Astrocyte (in vitro differentiated cells and primary cell): Measurements from ENCODE around the gene ACP6. TPM values are rescaled to one million over a fixed set of nuclear protein-coding genes. Genes with fewer than 3 reads are reported as not detected.

Source experiments
- DNase-seq: peaks from one replicate; pipeline ENCODE4 v3.0.0-alpha.2; 2010; ENCODE audit warnings: low read depth
- FAIRE-seq: peaks from 2 replicates; lab custom pipeline; 2011; peaks lifted over from hg19 to GRCh38; lab: Jason Lieb, UNC
- H2AFZ ChIP-seq: 2 replicates; pipeline ENCODE4 v1.6.0; 2012; ENCODE audit warnings: low read depth, low read length, inconsistent platforms
- H3K27ac ChIP-seq: 2 replicates; pipeline ENCODE4 v1.5.1; 2011; ENCODE audit warnings: low read depth, low read length, inconsistent platforms
- H3K27me3 ChIP-seq: 2 replicates; pipeline ENCODE4 v1.6.0; 2011; ENCODE audit warnings: low read length, inconsistent platforms; ENCODE audit not compliant: insufficient read depth
- H3K36me3 ChIP-seq: 2 replicates; pipeline ENCODE4 v1.5.1; 2011; ENCODE audit warnings: low read length, inconsistent platforms; ENCODE audit not compliant: insufficient read depth
- H3K4me1 ChIP-seq: 2 replicates; pipeline ENCODE4 v1.5.1; 2011; ENCODE audit warnings: low read length, inconsistent platforms; ENCODE audit not compliant: insufficient read depth
- H3K4me2 ChIP-seq: 2 replicates; pipeline ENCODE4 v1.6.0; 2012; ENCODE audit warnings: low read length, inconsistent platforms
- H3K4me3 ChIP-seq: 2 replicates; pipeline ENCODE4 v1.5.1; 2011; ENCODE audit warnings: low read depth, mild to moderate bottlenecking, low read length, inconsistent platforms; ENCODE audit not compliant: insufficient read depth
- H3K79me2 ChIP-seq: 2 replicates; pipeline ENCODE4 v1.6.0; 2012; ENCODE audit warnings: mild to moderate bottlenecking, low read length, inconsistent platforms; ENCODE audit not compliant: insufficient read depth
- H3K9ac ChIP-seq: 2 replicates; pipeline ENCODE4 v1.6.0; 2012; ENCODE audit warnings: mild to moderate bottlenecking, low read length, inconsistent platforms
- H3K9me3 ChIP-seq: 2 replicates; pipeline ENCODE4 v1.5.1; 2012; ENCODE audit warnings: low read depth, mild to moderate bottlenecking, low read length, inconsistent platforms; ENCODE audit not compliant: insufficient read depth
- H4K20me1 ChIP-seq: 2 replicates; pipeline ENCODE4 v1.6.0; 2012; ENCODE audit warnings: low read length, inconsistent platforms; ENCODE audit not compliant: insufficient read depth
- H3K27ac Mint-ChIP-seq: one replicate; pipeline ENCODE4 v1.8.0; 2021; ENCODE audit warnings: mild to moderate bottlenecking, mixed read lengths; ENCODE audit not compliant: unreplicated experiment
- H3K27me3 Mint-ChIP-seq: one replicate; pipeline ENCODE4 v1.8.0; 2021; ENCODE audit warnings: low read depth, mixed read lengths; ENCODE audit not compliant: unreplicated experiment
- H3K36me3 Mint-ChIP-seq: one replicate; pipeline ENCODE4 v1.8.0; 2021; ENCODE audit warnings: low read depth, mixed read lengths; ENCODE audit not compliant: unreplicated experiment
- H3K4me1 Mint-ChIP-seq: one replicate; pipeline ENCODE4 v1.8.0; 2021; ENCODE audit warnings: low read depth, mixed read lengths; ENCODE audit not compliant: unreplicated experiment
- H3K4me3 Mint-ChIP-seq: one replicate; pipeline ENCODE4 v1.8.0; 2021; ENCODE audit warnings: mild to moderate bottlenecking, moderate library complexity, mixed read lengths; ENCODE audit not compliant: unreplicated experiment
- H3K9me3 Mint-ChIP-seq: one replicate; pipeline ENCODE4 v1.8.0; 2021; ENCODE audit warnings: mild to moderate bottlenecking, mixed read lengths; ENCODE audit not compliant: unreplicated experiment
- EZH2 ChIP-seq: IDR thresholded peaks from 2 replicates; pipeline ENCODE4 v1.6.1; 2012; ENCODE audit warnings: mild to moderate bottlenecking, low read length, inconsistent platforms; ENCODE audit not compliant: insufficient read depth
- total RNA-seq: library from RNA; stranded (reverse); gene quantifications from 2 replicates; pipeline ENCODE4 v1.2.1, GENCODE V29; 2021
- TF ChIP-seq, protein P1 (sequence below): IDR thresholded peaks from 2 replicates; pipeline ENCODE4 v1.5.1; 2011; ENCODE audit warnings: low read depth, mild to moderate bottlenecking, inconsistent platforms, low read length, moderate library complexity; ENCODE audit not compliant: insufficient read depth

ACP6 gene
- total RNA-seq, 1 donor from 2014 or later = 17.5 TPM

DNA sequence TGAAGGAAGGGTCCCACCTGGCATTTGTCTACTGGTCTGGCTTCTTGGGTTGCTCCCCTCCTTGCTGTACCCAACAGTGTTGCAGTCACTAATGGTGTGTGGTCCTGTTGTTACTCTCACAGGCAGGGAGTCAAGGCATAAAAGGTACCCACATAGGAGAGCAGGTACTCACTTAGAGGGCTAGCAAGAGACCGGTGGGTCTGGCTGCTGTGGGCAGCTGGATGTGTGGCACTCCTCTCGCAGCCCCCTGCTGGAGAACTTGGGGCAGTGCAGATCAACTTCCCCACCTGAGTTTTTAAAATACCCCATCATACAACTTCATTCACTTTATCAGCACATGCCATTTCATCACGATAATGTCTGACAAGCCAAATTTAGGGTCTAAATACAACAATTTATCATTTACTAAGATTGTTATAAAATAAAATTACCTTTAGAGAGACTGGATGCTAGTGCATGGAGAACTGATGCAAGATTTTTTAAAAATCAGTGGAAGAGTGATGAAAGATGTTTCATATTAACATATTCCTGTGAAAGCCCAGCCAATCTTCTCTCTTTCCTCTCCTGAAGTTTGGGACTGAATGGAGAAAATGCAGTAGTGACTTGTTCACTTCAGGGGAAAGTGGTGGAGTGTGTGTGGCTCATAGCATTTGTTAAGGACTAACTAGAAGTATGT is 42.8 kb downstream of the ACP6 start:
- no peak for TF ChIP-seq EZH2
- TF ChIP-seq, protein P1, sequence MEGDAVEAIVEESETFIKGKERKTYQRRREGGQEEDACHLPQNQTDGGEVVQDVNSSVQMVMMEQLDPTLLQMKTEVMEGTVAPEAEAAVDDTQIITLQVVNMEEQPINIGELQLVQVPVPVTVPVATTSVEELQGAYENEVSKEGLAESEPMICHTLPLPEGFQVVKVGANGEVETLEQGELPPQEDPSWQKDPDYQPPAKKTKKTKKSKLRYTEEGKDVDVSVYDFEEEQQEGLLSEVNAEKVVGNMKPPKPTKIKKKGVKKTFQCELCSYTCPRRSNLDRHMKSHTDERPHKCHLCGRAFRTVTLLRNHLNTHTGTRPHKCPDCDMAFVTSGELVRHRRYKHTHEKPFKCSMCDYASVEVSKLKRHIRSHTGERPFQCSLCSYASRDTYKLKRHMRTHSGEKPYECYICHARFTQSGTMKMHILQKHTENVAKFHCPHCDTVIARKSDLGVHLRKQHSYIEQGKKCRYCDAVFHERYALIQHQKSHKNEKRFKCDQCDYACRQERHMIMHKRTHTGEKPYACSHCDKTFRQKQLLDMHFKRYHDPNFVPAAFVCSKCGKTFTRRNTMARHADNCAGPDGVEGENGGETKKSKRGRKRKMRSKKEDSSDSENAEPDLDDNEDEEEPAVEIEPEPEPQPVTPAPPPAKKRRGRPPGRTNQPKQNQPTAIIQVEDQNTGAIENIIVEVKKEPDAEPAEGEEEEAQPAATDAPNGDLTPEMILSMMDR = peak; percentile 85
- Histone ChIP-seq H3K27ac (no peak overlapping the region), H3K9ac (no peak overlapping the region), H3K4me2 (no peak overlapping the region), H3K79me2 (no peaks in the 10 kb centered on the region), H3K27me3 (no peaks in the 10 kb centered on the region), H3K36me3 (peaks cover 11% of the 10 kb centered on the region), H2AFZ (no peak overlapping the region), H3K9me3 (no peaks in the 10 kb centered on the region), H3K4me3 (no peak overlapping the region), H4K20me1 (peaks cover 5% of the 10 kb centered on the region), H3K4me1 (no peaks in the 10 kb centered on the region)
- no peaks in the 10 kb centered on the region for H3K27me3 Mint-ChIP-seq
- no peak overlapping the region for H3K4me3 Mint-ChIP-seq
- FAIRE-seq (no peak), DNase-seq (no peak)
- H3K9me3 Mint-ChIP-seq = no peaks in the 10 kb centered on the region
- peaks cover 12% of the 10 kb centered on the region for H3K36me3 Mint-ChIP-seq
- no peak overlapping the region for H3K27ac Mint-ChIP-seq
- peaks cover 9% of the 10 kb centered on the region for H3K4me1 Mint-ChIP-seq

DNA sequence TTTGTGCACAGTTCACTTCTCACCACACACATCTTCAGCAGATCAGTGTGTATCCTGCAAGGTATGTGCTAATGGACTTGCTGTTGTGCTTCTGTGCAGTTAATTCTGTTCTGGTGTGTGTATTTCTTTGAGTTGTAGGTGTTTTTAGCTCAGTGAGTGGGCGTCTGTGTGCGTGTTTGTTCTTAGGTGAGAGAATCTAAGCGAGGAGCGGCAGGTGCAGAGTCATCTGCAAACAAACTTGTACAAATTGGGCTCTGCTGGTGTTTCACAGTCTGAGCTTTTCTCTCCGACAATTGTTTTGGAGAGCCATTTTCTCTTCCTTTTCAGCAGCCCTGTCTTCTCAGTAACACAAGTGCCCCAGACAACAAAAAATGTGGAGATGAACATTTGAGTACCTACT is 43.6 kb downstream of the ACP6 start:
- H3K36me3 ChIP-seq = peaks cover 13% of the 10 kb centered on the region
- H2AFZ ChIP-seq = no peak overlapping the region
- no peak overlapping the region for H3K9ac ChIP-seq
- H3K4me1 ChIP-seq = no peaks in the 10 kb centered on the region
- H3K27ac ChIP-seq = no peak overlapping the region
- H3K4me3 ChIP-seq = no peak overlapping the region
- FAIRE-seq (no peak), DNase-seq (no peak)
- no peaks in the 10 kb centered on the region for H3K27me3 Mint-ChIP-seq
- no peak overlapping the region for H3K4me2 ChIP-seq
- H4K20me1 ChIP-seq = peaks cover 5% of the 10 kb centered on the region
- peaks cover 16% of the 10 kb centered on the region for H3K36me3 Mint-ChIP-seq
- no peaks in the 10 kb centered on the region for H3K9me3 ChIP-seq
- H3K27ac Mint-ChIP-seq = no peak overlapping the region
- TF ChIP-seq, protein P1 = no peak
- TF ChIP-seq EZH2 = no peak
- H3K4me3 Mint-ChIP-seq = no peak overlapping the region
- H3K4me1 Mint-ChIP-seq = peaks cover 18% of the 10 kb centered on the region
- no peaks in the 10 kb centered on the region for H3K79me2 ChIP-seq
- no peaks in the 10 kb centered on the region for H3K27me3 ChIP-seq
- no peaks in the 10 kb centered on the region for H3K9me3 Mint-ChIP-seq

DNA sequence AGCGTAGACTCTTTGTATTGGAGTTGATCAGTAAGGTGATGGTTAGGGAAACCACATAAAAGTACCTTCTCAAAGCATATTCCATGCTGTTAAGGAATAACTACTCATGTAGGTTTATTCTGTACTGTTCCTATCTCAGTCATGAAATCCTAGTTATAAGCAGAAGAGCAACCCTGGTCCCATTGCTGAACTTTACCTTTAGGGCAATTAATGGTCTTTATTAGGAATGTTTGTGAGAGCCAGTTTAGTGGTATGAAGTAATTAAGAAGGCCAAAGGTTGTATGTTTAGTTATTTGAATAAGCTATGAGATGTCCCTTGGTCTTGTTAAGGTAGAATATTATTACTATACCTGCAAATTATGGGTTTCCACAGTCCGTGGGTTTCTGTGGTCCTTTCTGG is 44.0 kb downstream of the ACP6 start:
- Histone ChIP-seq H4K20me1 (peaks cover 5% of the 10 kb centered on the region), H3K36me3 (peaks cover 15% of the 10 kb centered on the region), H3K79me2 (no peaks in the 10 kb centered on the region), H3K27ac (no peak overlapping the region), H3K9ac (no peak overlapping the region), H3K9me3 (no peaks in the 10 kb centered on the region), H2AFZ (no peak overlapping the region), H3K27me3 (no peaks in the 10 kb centered on the region), H3K4me1 (no peaks in the 10 kb centered on the region), H3K4me2 (no peak overlapping the region), H3K4me3 (no peak overlapping the region)
- peaks cover 15% of the 10 kb centered on the region for H3K36me3 Mint-ChIP-seq
- H3K4me3 Mint-ChIP-seq = no peak overlapping the region
- no peak overlapping the region for H3K27ac Mint-ChIP-seq
- H3K9me3 Mint-ChIP-seq = no peaks in the 10 kb centered on the region
- DNase-seq (no peak), FAIRE-seq (no peak)
- peaks cover 19% of the 10 kb centered on the region for H3K4me1 Mint-ChIP-seq
- no peaks in the 10 kb centered on the region for H3K27me3 Mint-ChIP-seq
- TF ChIP-seq EZH2 = no peak
- TF ChIP-seq, protein P1 = no peak
